Measurements from ENCODE around the gene EIF3J. TPM values are rescaled to one million over a fixed set of nuclear protein-coding genes. Genes with fewer than 3 reads are reported as not detected.
"Not testable (repeated sequence)": the region's sequence is repeated elsewhere in the genome, so short reads cannot be mapped to it uniquely, and the experiment has no call there.

The EIF3J gene
- polyA plus RNA-seq, 4 donors: 91.9 to 131 (median 108) TPM

GRCh38 chr15:44541282-44541958, 4.5 kb downstream of the EIF3J start:
- DNase-seq (ENCODE audit: low read depth in 4 of 4, low spot score in 2 of 4): no peak

GRCh38 chr15:44542596-44542995, 5.6 kb downstream of the EIF3J start:
- DNase-seq (ENCODE audit: low read depth in 4 of 4, low spot score in 2 of 4): no peak

GRCh38 chr15:44544745-44545144, 7.8 kb downstream of the EIF3J start:
- DNase-seq (ENCODE audit: low read depth in 4 of 4, low spot score in 2 of 4): not testable (repeated sequence)

GRCh38 chr15:44545913-44546802, 9.2 kb downstream of the EIF3J start:
- no peak for DNase-seq (ENCODE audit: low read depth in 4 of 4, low spot score in 2 of 4)

- DNase-seq (ENCODE audit: low read depth in 4 of 4, low spot score in 2 of 4): not testable (repeated sequence)
Measured at GRCh38 chr15:44549152-44549551, 12.2 kb downstream of the EIF3J start.

GRCh38 chr15:44550256-44550655, 13.3 kb downstream of the EIF3J start:
- DNase-seq (ENCODE audit: low read depth in 4 of 4, low spot score in 2 of 4): no peak

- no peak for DNase-seq (ENCODE audit: low read depth in 4 of 4, low spot score in 2 of 4)
Measured at GRCh38 chr15:44550734-44551133, 13.8 kb downstream of the EIF3J start.

GRCh38 chr15:44554934-44555723, 18.2 kb downstream of the EIF3J start:
- DNase-seq (ENCODE audit: low read depth in 4 of 4, low spot score in 2 of 4): no peak

- DNase-seq (ENCODE audit: low read depth in 4 of 4, low spot score in 2 of 4): not testable (repeated sequence)
Measured at GRCh38 chr15:44560926-44561325, 24.0 kb downstream of the EIF3J start.

- DNase-seq (ENCODE audit: low read depth in 4 of 4, low spot score in 2 of 4): no peak
Measured at GRCh38 chr15:44565387-44566154, 28.6 kb downstream of the EIF3J start.

GRCh38 chr15:44566155-44566540, 29.2 kb downstream of the EIF3J start:
- DNase-seq (ENCODE audit: low read depth in 4 of 4, low spot score in 2 of 4): no peak

- DNase-seq (ENCODE audit: low read depth in 4 of 4, low spot score in 2 of 4): no peak
Measured at GRCh38 chr15:44568338-44568737, 31.4 kb downstream of the EIF3J start.

- DNase-seq (ENCODE audit: low read depth in 4 of 4, low spot score in 2 of 4): no peak
Measured at GRCh38 chr15:44569316-44569715, 32.4 kb downstream of the EIF3J start.

GRCh38 chr15:44570361-44570760, 33.4 kb downstream of the EIF3J start:
- no peak for DNase-seq (ENCODE audit: low read depth in 4 of 4, low spot score in 2 of 4)

GRCh38 chr15:44573386-44573785, 36.4 kb downstream of the EIF3J start:
- DNase-seq (ENCODE audit: low read depth in 4 of 4, low spot score in 2 of 4): no peak

- no peak for DNase-seq (ENCODE audit: low read depth in 4 of 4, low spot score in 2 of 4)
Measured at GRCh38 chr15:44574734-44575133, 37.8 kb downstream of the EIF3J start.

GRCh38 chr15:44580105-44580504, 43.2 kb downstream of the EIF3J start:
- no peak for DNase-seq (ENCODE audit: low read depth in 4 of 4, low spot score in 2 of 4)

GRCh38 chr15:44584162-44584749, 47.3 kb downstream of the EIF3J start:
- no peak for DNase-seq (ENCODE audit: low read depth in 4 of 4, low spot score in 2 of 4)

GRCh38 chr15:44585633-44586032, 48.7 kb downstream of the EIF3J start:
- DNase-seq (ENCODE audit: low read depth in 4 of 4, low spot score in 2 of 4): no peak

- DNase-seq (ENCODE audit: low read depth in 4 of 4, low spot score in 2 of 4): no peak
Measured at GRCh38 chr15:44588541-44588940, 51.6 kb downstream of the EIF3J start.

Data from left renal cortex interstitium (tissue), 4 donors.